ENCODE results near the gene NPY5R. TPM values are rescaled to one million over a fixed set of nuclear protein-coding genes. Genes with fewer than 3 reads are reported as not detected.

NPY5R gene
- total RNA-seq = not detected

GRCh38 chr4:163343604-163344146, at the start of gene NPY5R:
Gene NPY5R (plus strand): TSS chr4:163343892. CDS start chr4:163350274, 6,382 bp downstream.
- ChIA-PET POLR2A (no interaction called here), CTCF (interaction anchor here (1.1 kb wide), 1 partner anchor 10 kb away, joined by 3 read pairs; no protein-coding TSS in a partner anchor)
- no peak within 1 kb of the TSS for H3K27ac Mint-ChIP-seq

GRCh38 chr4:163295138-163295537, 48.6 kb upstream of the NPY5R start:
- TF ChIP-seq, protein P1, sequence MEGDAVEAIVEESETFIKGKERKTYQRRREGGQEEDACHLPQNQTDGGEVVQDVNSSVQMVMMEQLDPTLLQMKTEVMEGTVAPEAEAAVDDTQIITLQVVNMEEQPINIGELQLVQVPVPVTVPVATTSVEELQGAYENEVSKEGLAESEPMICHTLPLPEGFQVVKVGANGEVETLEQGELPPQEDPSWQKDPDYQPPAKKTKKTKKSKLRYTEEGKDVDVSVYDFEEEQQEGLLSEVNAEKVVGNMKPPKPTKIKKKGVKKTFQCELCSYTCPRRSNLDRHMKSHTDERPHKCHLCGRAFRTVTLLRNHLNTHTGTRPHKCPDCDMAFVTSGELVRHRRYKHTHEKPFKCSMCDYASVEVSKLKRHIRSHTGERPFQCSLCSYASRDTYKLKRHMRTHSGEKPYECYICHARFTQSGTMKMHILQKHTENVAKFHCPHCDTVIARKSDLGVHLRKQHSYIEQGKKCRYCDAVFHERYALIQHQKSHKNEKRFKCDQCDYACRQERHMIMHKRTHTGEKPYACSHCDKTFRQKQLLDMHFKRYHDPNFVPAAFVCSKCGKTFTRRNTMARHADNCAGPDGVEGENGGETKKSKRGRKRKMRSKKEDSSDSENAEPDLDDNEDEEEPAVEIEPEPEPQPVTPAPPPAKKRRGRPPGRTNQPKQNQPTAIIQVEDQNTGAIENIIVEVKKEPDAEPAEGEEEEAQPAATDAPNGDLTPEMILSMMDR (IDR thresholded peaks at IDR 0.05) = no peak
- intact Hi-C loops (cut with micrococcal nuclease) = no loop called here
- Mint-ChIP-seq H3K27me3 (peaks cover 5% of the 10 kb centered on the region), H3K4me1 (ENCODE audit: low read depth) (no peaks in the 10 kb centered on the region), H3K27ac (no peak overlapping the region), H3K9me3 (no peaks in the 10 kb centered on the region), H3K4me3 (no peak overlapping the region), H3K36me3 (ENCODE audit: low read depth) (no peaks in the 10 kb centered on the region)
- ATAC-seq (no peak), DNase-seq (no peak)
- POLR2A ChIA-PET = no interaction called here
- CTCF ChIA-PET = no interaction called here

More at GRCh38 chr4:163343604-163344146, at the start of gene NPY5R:
- intact Hi-C loops (cut with micrococcal nuclease) = no loop called here
- peaks cover 27% of the 10 kb centered on the region for H3K27me3 Mint-ChIP-seq
- no peaks in the 10 kb centered on the region for H3K9me3 Mint-ChIP-seq
- H3K4me1 Mint-ChIP-seq (ENCODE audit: low read depth) = no peaks in the 10 kb centered on the region
- no peak within 1 kb of the TSS for H3K4me3 Mint-ChIP-seq
- DNase-seq (no peak), ATAC-seq (no peak)
- H3K36me3 Mint-ChIP-seq (ENCODE audit: low read depth) = no peaks in the 10 kb centered on the region
- TF ChIP-seq, protein P1 (IDR thresholded peaks at IDR 0.05) = no peak

GRCh38 chr4:163300445-163300844, 43.2 kb upstream of the NPY5R start:
- Mint-ChIP-seq H3K4me1 (ENCODE audit: low read depth) (no peaks in the 10 kb centered on the region), H3K27me3 (no peaks in the 10 kb centered on the region), H3K9me3 (no peaks in the 10 kb centered on the region), H3K27ac (no peak overlapping the region), H3K4me3 (no peak overlapping the region), H3K36me3 (ENCODE audit: low read depth) (no peaks in the 10 kb centered on the region)
- ATAC-seq (no peak), DNase-seq (no peak)
- CTCF ChIA-PET = no interaction called here
- POLR2A ChIA-PET = no interaction called here
- intact Hi-C loops (cut with micrococcal nuclease) = no loop called here
- TF ChIP-seq, protein P1 (IDR thresholded peaks at IDR 0.05) = no peak

GRCh38 chr4:163303069-163303468, 40.6 kb upstream of the NPY5R start:
- ChIA-PET CTCF (no interaction called here), POLR2A (no interaction called here)
- Mint-ChIP-seq H3K9me3 (no peaks in the 10 kb centered on the region), H3K4me1 (ENCODE audit: low read depth) (no peaks in the 10 kb centered on the region), H3K4me3 (no peak overlapping the region), H3K27me3 (no peaks in the 10 kb centered on the region), H3K27ac (no peak overlapping the region), H3K36me3 (ENCODE audit: low read depth) (no peaks in the 10 kb centered on the region)
- DNase-seq (no peak), ATAC-seq (no peak)
- intact Hi-C loops (cut with micrococcal nuclease) = no loop called here
- TF ChIP-seq, protein P1 (IDR thresholded peaks at IDR 0.05) = no peak

- no peak overlapping the region for H3K27ac Mint-ChIP-seq
- ChIA-PET POLR2A (no interaction called here), CTCF (interaction anchor here (2.6 kb wide), 1 partner anchor 23 kb away, joined by 7 read pairs; the partner anchor contains the start of gene NPY1R)
- H3K4me1 Mint-ChIP-seq (ENCODE audit: low read depth) = no peaks in the 10 kb centered on the region
- peaks cover 4% of the 10 kb centered on the region for H3K27me3 Mint-ChIP-seq
- ATAC-seq (no peak), DNase-seq (no peak)
- intact Hi-C loops (cut with micrococcal nuclease) = no loop called here
- no peaks in the 10 kb centered on the region for H3K36me3 Mint-ChIP-seq (ENCODE audit: low read depth)
- no peak overlapping the region for H3K4me3 Mint-ChIP-seq
- H3K9me3 Mint-ChIP-seq = no peaks in the 10 kb centered on the region
- TF ChIP-seq, protein P1 (IDR thresholded peaks at IDR 0.05) = no peak
Measured at GRCh38 chr4:163309466-163309865, 34.2 kb upstream of the NPY5R start.

All from activated CD8-positive, alpha-beta T cell treated with anti-CD3 and anti-CD28 coated beads for 36 hours (primary cell).